HepG2 (cell line): ENCODE data around the gene THOC5. TPM values are rescaled to one million over a fixed set of nuclear protein-coding genes. Genes with fewer than 3 reads are reported as not detected.

Source experiments
- AGO2 ChIP-seq: fragments of 200-400 bp; formaldehyde crosslinking; optimal IDR thresholded peaks from 2 replicates; pipeline ENCODE3; 2017; ENCODE audit warnings: mild to moderate bottlenecking, low read depth, low read length, moderate library complexity
- ARNTL ChIP-seq: sonication (generic); formaldehyde crosslinking; IDR thresholded peaks from 2 replicates; pipeline ENCODE4 v1.4.0; 2020; ENCODE audit warnings: mild to moderate bottlenecking, missing genetic modification reagents
- ATF5 ChIP-seq: sonication (generic); formaldehyde crosslinking; IDR thresholded peaks from 2 replicates; pipeline ENCODE4 v1.4.0; 2020; ENCODE audit warnings: mild to moderate bottlenecking, low read depth, missing genetic modification reagents
- ATM ChIP-seq: fragments of 450-650 bp; IDR thresholded peaks from 2 replicates; pipeline ENCODE4 v1.7.1; 2017; ENCODE audit warnings: mild to moderate bottlenecking, borderline replicate concordance
- CHD4 ChIP-seq: fragments of 200-600 bp; sonication (generic); IDR thresholded peaks from 2 replicates; pipeline ENCODE4 v1.7.0; 2017; ENCODE audit warnings: mild to moderate bottlenecking, low read length, borderline replicate concordance
- KLF15 ChIP-seq: sonication (generic); formaldehyde crosslinking; IDR thresholded peaks from 2 replicates; pipeline ENCODE4 v1.8.1; 2023; ENCODE audit warnings: borderline replicate concordance, mild to moderate bottlenecking, inconsistent platforms, missing genetic modification reagents, mixed read lengths
- MXI1 ChIP-seq: IDR thresholded peaks from 3 replicates; pipeline ENCODE4 v1.6.1; 2012; ENCODE audit warnings: low read depth, low read length, inconsistent platforms, borderline replicate concordance
- MYC ChIP-seq: sonication (generic); formaldehyde crosslinking; IDR thresholded peaks from 2 replicates; pipeline ENCODE4 v1.9.0; 2021; ENCODE audit warnings: missing genetic modification reagents, borderline replicate concordance
- SRY ChIP-seq: sonication (generic); formaldehyde crosslinking; IDR thresholded peaks from 2 replicates; pipeline ENCODE4 v1.8.0; 2022; ENCODE audit warnings: mild to moderate bottlenecking, missing genetic modification reagents
- STAT5B ChIP-seq: sonication (generic); formaldehyde crosslinking; IDR thresholded peaks from 2 replicates; pipeline ENCODE4 v1.4.0; 2020; ENCODE audit warnings: missing genetic modification reagents
- TCF12 ChIP-seq, 2 experiments: fragments of 450-650 bp in 1 of 2; sonication (generic) in 1 of 2; formaldehyde crosslinking in 1 of 2; IDR thresholded peaks; 2 replicates each; pipeline versions ENCODE4 v1.6.1 to v1.8.0; 2017 to 2022; ENCODE audit warnings: antibody characterized with exemption in 1 of 2, mild to moderate bottlenecking in 1 of 2, missing genetic modification reagents in 1 of 2, moderate library complexity in 1 of 2
- ZBTB8A ChIP-seq: sonication (generic); formaldehyde crosslinking; IDR thresholded peaks from 2 replicates; pipeline ENCODE4 v1.4.0; 2020; ENCODE audit warnings: mild to moderate bottlenecking, low read depth, missing genetic modification reagents, borderline replicate concordance
- ZEB1 ChIP-seq: IDR thresholded peaks from 2 replicates; pipeline ENCODE4 v1.6.1; 2012; ENCODE audit warnings: mild to moderate bottlenecking, low read depth, inconsistent platforms; ENCODE audit not compliant: insufficient replicate concordance
- ZHX1 ChIP-seq: sonication (generic); formaldehyde crosslinking; IDR thresholded peaks from 2 replicates; pipeline ENCODE4 v1.8.1; 2022; ENCODE audit warnings: low read depth, mild to moderate bottlenecking, missing genetic modification reagents
- ZNF383 ChIP-seq: sonication (generic); formaldehyde crosslinking; IDR thresholded peaks from 2 replicates; pipeline ENCODE4 v1.4.0; 2020; ENCODE audit warnings: missing genetic modification reagents, mild to moderate bottlenecking, borderline replicate concordance
- ZNF446 ChIP-seq: sonication (generic); formaldehyde crosslinking; IDR thresholded peaks from 2 replicates; pipeline ENCODE4 v1.5.0; 2020; ENCODE audit warnings: mild to moderate bottlenecking, missing genetic modification reagents
- ZNF616 ChIP-seq: sonication (generic); formaldehyde crosslinking; IDR thresholded peaks from 2 replicates; pipeline ENCODE4 v1.5.0; 2020; ENCODE audit warnings: low read depth, mild to moderate bottlenecking, missing genetic modification reagents
- ZNF652 ChIP-seq: IDR thresholded peaks from 2 replicates; pipeline ENCODE4 v1.6.1; 2016; ENCODE audit warnings: low read depth, borderline replicate concordance
- polyA plus RNA-seq, 8 experiments: library from polyadenylated mRNA; depleted of rRNA in 3 of 8; stranded (reverse) in 7 of 8; unstranded in 1 of 8; fragments of >200 nt; fragmentation: Illumina TruSeq in 4 of 8; extraction: Trizol in 4 of 8; gene quantifications; 2 replicates each; pipeline versions ENCODE4 v1.2.1 to v1.2.3, GENCODE V29; 2011 to 2016; ENCODE audit warnings: low read depth in 4 of 8, missing spikeins in 1 of 8, mixed read lengths in 1 of 8; ENCODE audit not compliant: insufficient read depth in 1 of 8
- total RNA-seq, 5 experiments: library from RNA; depleted of rRNA; stranded (reverse); fragments of >200 nt; fragmentation: Illumina TruSeq; extraction: Trizol; gene quantifications; 2 replicates each; pipeline ENCODE4 v1.2.3, GENCODE V29; 2016; ENCODE audit warnings: low read depth in 1 of 5
- TF ChIP-seq, protein P1 (sequence below): sonication (generic); formaldehyde crosslinking; IDR thresholded peaks from 2 replicates; pipeline ENCODE4 v1.8.0; 2022; ENCODE audit warnings: mild to moderate bottlenecking, missing genetic modification reagents, borderline replicate concordance
- TF ChIP-seq, protein P2 (sequence below): sonication (generic); formaldehyde crosslinking; IDR thresholded peaks from 2 replicates; pipeline ENCODE4 v1.5.0; 2020; ENCODE audit warnings: missing genetic modification reagents, mild to moderate bottlenecking, borderline replicate concordance
- TF ChIP-seq, protein P3 (sequence below): sonication (generic); formaldehyde crosslinking; IDR thresholded peaks from 2 replicates; pipeline ENCODE4 v1.4.0; 2020; ENCODE audit warnings: missing genetic modification reagents

THOC5 gene
- total and polyA plus RNA-seq, 2 of the 13 experiments (the other 11 are each of a cell fraction or from before 2014, with no cell fraction given) = 45.8 to 46.7 TPM

DNA sequence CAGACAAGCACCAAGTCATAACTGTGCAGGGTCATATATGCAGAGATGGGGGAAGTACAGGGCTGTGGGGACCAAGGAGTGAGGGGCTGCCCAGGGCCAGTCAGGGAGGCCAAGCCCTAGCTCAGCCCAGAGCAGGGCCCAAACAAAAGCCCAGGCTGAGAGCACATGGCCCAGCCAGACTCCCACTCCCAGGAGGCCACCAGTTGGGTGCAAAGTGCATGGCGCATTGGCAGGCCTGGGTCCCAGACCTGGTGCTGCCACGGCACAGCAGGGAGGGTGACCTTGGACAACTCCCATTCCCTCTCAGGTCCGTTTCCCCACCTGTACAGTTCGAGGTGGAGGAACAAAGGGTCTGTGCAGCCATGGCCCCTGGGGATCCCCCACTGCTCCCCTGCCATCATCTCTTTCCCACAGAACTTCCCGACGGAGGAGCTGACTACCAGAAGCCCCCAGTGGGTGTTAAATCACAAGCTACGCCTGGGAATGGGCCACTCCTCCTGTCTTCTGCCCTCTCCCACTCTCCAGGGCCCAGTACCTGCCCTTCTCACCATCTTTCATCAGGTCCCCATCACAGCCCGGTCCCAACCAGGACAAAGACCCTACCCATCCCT lies 26.7 kb upstream of the THOC5 start (continued):
- TF ChIP-seq AGO2 = peak; percentile 90
- no peak for TF ChIP-seq ZNF616 (CRISPR knock-in tag)
- TF ChIP-seq STAT5B (CRISPR knock-in tag) = no peak
- TF ChIP-seq MXI1 = peak; percentile 95; the same call in 2 of the 3 replicates
- peak; percentile 100 for TF ChIP-seq MYC (CRISPR knock-in tag)
- TF ChIP-seq, protein P1, sequence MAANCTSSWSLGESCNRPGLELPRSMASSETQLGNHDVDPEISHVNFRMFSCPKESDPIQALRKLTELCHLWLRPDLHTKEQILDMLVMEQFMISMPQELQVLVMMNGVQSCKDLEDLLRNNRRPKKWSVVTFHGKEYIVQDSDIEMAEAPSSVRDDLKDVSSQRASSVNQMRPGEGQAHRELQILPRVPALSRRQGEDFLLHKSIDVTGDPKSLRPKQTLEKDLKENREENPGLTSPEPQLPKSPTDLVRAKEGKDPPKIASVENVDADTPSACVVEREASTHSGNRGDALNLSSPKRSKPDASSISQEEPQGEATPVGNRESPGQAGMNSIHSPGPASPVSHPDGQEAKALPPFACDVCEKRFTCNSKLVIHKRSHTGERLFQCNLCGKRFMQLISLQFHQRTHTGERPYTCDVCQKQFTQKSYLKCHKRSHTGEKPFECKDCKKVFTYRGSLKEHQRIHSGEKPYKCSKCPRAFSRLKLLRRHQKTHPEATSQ (CRISPR knock-in tag) = no peak; the same call in 1 of the 2 replicates
- peak; percentile 90 for TF ChIP-seq ARNTL (CRISPR knock-in tag)
- 0 out of 2 replicates have a peak, but pooled peaks have one; percentile 58 for TF ChIP-seq ATF5 (CRISPR knock-in tag)
- TF ChIP-seq ZEB1 = peak; percentile 76
- TF ChIP-seq ZNF383 (CRISPR knock-in tag) = no peak
- no peak for TF ChIP-seq CHD4
- peak; percentile 42; the same call in 1 of the 2 replicates for TF ChIP-seq ZNF446 (CRISPR knock-in tag)
- TF ChIP-seq, protein P2, sequence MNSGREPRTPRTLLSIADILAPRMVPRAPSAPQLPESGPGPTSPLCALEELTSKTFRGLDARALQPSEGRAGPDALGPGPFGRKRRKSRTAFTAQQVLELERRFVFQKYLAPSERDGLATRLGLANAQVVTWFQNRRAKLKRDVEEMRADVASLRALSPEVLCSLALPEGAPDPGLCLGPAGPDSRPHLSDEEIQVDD (CRISPR knock-in tag) = peak; percentile 66; the same call in 1 of the 2 replicates
- no peak for TF ChIP-seq ZNF652 (CRISPR knock-in tag)
- peak; percentile 80; the same call in 1 of the 2 replicates for TF ChIP-seq ZHX1 (CRISPR knock-in tag)
- TF ChIP-seq ZBTB8A (CRISPR knock-in tag) = no peak
- TF ChIP-seq, protein P3, sequence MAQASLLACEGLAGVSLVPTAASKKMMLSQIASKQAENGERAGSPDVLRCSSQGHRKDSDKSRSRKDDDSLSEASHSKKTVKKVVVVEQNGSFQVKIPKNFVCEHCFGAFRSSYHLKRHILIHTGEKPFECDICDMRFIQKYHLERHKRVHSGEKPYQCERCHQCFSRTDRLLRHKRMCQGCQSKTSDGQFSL (CRISPR knock-in tag) = no peak; the same call in none of the 2 replicates
- peak; percentile 14; the same call in 1 of the 2 replicates for TF ChIP-seq SRY (CRISPR knock-in tag)
- TF ChIP-seq ATM = no peak
- no peak for TF ChIP-seq TCF12 (IDR thresholded peaks at IDR 0.05)
- no peak; the same call in 1 of the 2 replicates for TF ChIP-seq TCF12 (CRISPR knock-in tag; IDR thresholded peaks at IDR 0.05)
- no peak for TF ChIP-seq KLF15
